Suppressor macrophage treated with lipopolysaccharide for 4 hours (primary cell): ENCODE results near the gene CDH13.
A peak's percentile ranks its signal among the peaks of the same experiment; 100 is the strongest.

ENCODE experiments used
- DNase-seq: peaks from one replicate; pipeline ENCODE4 v3.0.0-alpha.2; 2020

CDH13 gene

DNA sequence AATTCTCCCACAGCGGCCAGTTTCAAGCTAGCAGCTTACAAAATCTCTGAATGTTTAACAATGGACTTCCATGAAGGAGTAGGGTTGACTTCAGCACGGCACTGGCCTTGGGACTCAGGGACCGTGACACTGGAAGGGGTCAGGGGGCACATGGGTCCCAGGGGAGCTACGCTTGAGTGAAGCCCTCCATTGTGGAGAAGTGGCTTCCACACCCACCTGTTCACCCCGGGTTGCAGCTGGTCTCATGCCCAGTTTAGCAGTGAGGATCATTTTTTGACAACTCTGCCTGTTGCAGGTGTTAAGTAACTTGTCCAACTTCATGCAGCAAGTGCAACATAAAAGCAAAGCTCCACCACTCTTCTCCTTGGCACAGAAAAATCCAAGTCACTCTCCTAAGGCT lies 510.2 kb downstream of the CDH13 start:
- DNase-seq, result no peak

DNA sequence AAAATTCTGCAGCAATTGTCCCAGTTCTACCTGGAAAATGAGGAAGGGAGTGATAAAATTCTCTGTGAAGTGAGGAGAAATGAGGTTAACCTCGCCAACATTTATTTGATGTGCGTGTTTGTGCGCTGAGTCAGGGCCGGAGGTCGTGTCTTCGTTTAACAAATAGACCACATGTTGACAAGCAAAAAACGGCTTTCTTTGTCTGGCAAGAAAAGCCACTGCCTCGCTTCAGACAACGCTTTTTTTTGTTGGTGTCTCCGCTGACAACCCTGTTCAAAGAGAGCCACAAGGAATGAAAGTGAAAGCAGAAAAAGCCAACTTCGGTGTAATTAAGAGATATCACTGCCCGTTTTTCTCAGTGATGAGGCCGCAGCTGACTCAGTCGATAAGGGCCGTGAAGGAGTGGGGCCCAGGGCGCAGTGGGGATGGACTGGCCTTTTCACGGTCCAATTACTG lies 510.6 kb downstream of the CDH13 start:
- DNase-seq, result peak; percentile 9

DNA sequence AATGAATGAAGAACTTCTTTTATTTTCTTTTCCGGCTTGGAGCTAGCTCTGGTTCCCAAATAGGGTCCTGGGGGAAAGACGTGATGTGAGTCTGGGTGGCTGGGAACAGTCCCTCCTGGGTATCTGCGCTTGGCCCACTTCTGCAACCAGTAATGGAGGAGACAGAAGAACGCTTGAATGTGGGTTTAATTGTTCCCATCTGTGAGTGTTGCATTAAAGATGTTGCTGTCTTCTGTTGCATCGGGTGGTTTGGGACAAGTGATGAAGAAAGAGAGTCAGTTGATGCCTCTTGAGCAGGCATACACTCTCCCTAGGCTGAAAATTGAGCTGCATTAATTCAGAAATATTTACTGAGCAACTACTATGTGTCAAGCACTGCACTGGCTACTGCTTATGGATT lies 511.1 kb downstream of the CDH13 start:
- DNase-seq, result no peak

DNA sequence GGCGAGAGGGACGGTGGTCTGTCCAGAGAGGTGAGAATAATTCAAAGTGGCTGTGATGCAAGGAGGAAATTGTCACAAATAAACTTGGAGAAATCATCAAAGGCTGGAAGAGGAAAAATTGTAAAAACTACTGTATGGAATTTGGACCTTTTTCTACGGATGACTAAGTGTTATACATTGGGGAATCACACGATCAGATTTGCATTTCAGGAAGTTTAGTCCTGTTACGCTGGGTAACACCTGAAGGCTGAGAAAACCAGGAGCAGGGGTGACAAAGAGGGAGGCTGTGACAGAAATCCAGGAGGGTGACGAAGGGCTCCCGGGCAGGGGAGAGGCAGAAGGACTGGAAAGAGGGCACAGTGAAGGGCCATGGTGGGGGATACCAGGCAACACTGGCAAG lies 511.7 kb downstream of the CDH13 start:
- DNase-seq, result no peak

DNA sequence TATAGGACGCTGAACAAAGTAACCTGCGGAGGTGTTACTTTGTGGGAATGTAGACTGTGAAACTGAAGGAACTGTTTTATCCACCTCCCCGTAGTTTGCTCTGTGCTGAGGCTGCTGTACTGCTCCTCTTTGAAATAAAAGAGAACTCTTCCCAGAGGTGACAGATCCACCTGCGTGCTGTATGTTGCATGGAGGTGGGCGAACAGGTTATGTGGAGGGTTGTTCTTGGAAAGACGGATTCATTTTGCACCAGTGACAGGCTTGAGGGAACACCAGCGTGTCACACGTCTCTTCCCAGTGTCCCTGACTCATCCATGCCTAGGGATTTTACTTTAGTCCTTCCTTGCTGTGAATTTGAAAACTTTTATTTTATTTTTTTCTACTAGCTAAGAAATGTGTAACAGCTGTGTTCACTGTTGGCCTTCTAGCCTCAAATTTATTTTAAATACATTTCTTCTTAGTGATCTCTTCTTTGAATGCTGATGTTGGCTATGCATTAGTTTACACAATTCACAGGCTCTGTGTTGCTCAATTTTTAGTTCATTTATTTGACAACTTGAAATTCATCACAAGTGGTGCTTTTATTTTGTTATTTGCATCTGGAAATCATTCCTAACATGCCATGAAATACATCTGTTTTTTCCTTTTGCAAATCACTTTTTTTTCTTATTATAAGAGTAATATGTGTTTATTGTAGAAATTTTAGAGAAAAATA lies 512.4 kb downstream of the CDH13 start:
- DNase-seq, result no peak

DNA sequence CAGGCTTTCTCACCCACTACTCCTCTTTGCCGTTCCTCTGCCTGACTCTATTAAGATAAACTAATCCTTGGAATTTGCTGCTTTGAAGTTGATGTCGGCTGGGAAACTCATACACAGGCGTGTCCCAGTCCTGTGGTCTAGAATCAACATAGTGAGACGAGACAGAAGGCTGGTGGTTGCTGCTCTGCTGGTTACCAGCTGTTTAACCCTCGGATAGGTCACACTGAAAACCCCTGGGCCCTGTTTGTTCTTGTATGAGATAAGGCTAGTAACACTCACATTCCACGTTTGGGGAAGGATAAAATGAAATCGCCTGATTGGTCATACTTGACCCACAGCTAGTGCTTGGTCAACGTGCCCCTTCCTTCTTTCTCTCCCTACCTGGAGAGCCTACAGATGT lies 517.0 kb downstream of the CDH13 start:
- DNase-seq, result no peak

DNA sequence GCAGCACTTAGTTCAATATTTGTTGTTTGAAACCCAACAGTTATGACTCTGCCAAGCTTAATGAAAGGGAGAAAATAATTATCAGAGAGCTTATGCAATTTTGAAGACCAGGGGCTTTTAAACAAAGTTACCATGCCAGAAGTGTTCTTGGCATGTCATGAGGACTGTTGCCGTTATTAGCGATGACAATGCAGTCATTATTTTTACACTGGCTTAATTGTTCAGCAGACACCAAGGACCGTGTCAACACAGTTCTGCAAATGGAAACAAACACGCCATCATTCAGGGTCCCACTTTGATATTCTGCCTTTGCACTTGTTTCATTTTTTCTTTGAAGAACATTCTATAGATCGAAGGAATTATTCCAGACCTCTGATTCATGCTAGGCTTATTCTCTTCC lies 518.5 kb downstream of the CDH13 start:
- no peak for DNase-seq

DNA sequence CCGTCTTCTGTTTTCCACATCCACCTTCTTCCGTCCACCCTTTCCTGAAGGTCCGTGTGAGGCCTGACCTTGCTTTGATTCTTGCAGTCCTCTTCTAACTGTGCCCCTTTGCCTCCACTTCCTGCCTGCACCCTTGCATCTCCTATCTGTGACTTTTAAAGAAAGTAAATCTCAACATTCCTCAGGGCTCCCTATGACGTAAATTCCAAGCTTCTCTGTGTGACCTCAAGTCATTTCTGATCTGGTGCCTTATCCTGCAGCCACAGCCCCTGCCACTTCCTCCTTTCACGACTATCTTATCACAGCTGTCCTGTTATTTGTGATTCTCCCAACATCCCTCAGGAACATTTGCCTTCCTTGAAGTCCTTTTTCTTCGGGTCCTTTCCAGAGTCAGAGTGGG lies 520.5 kb downstream of the CDH13 start:
- DNase-seq, result no peak

DNA sequence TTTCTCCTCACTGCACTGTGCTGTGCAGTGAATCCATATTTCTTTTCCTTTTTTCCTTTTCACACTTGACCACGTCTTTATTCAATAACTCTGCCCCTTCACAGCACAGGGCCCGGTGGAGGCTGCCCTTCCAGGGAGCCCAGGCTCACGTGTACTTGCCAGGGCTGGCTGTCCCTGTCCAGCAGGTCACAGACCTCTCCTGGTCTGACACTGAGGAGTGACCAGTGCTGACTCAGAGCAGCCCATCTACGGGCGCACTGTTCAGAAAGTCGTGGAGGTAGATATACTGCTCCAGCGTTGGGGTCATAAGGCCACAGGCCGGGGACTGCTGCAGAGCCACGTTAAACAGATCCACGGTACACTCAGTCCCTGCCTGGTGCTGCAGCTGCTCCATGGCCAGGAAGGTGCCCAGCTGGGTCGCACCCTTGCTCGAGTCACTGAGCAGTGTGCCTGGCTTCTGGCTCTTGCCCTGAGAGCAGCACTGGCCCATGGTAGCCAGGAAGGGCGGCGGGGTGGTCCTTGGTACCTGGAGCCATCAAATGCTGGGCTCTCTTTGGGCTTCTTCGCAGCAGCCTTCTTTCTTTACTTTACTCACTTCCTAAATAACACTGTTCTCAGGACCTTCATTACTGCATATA lies 531.7 kb downstream of the CDH13 start:
- no peak for DNase-seq

DNA sequence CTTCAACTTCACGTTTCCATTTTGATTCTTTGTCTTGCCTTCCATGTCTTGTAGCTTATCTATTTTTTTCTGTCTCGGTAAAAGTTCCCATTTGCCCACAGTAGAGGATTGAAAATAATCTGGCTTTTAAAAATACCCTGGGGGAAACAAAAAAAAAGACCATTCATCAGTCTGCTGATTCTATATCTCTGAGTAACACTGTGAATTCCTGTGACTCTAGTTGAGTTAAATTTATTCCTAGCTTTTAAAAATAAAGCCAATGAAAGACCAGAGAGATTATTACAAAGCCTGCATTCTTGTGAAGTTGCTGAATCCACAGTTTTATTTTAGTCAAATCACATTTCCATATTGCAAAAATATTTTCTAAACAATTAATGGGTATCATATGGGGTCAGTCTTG lies 532.3 kb downstream of the CDH13 start:
- no peak for DNase-seq

DNA sequence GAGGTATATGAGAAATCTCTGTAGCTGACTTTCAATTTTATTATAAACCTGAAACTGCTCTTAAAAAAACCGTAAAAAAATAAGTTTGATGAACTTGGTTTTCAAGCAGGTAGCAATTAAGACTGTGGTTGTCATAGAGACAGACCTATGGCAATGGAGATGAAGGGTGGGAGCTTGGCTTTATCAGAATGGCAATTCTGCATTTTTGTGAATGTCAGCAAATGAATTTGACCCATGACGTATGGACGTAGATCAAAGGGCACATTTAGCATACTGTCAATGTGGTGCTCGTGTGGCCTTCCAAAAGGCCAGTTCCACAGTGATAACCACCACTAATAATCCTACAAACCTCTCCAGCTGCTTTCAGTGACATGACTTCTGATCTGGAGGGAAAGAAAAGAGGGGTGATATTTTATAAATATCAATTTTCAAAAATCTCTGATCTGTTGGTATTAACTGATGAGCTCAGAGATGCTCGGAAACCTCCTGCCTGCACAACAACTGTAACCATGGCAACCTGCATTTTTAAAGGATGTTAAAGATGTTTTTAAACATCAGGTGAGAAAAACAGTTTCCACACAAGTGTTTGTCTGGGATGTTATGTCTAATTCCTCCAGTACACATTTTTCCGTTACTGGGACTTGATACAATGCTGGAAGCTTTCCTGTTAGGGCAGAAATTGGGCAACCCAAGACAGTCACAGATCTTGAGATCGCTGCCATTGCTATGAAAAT lies 533.7 kb downstream of the CDH13 start:
- DNase-seq, result no peak

DNA sequence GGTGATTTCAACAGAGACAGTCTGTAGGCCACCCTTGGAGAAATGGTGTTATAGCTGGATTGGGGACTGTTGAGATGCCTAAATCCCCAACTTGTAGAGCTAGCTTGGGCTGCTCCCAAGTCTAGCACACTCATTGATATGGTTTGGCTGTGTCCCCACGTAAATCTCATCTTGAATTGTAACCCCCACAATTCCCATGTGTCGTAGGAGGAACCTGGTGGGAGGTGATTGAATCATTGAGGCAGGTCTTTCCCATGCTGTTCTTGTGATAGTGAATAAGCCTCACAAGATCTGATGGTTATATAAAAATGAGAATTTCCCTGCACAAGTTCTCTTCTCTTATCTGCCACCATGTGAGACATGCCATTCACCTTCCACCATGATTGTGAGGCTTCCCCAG lies 536.0 kb downstream of the CDH13 start:
- no peak for DNase-seq

DNA sequence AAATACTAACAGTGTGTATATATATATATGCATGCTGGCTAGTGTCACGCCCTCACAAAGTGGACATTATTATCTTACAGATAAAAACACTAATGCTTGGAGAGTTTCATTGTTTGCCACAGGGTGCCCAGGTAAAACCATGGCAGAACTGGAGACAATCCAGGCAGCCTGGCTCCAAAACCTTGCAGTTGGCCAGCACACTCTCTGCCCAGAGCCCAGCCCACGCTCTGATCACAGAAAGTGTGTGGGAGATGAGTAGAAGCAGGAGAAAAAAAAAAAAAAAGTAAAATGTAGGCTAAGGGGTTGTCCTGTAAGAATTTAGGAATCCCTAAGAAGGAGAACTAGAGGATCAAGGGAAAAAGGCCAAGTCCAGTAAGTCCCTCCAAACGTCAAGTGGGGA lies 538.0 kb downstream of the CDH13 start:
- DNase-seq, result no peak

DNA sequence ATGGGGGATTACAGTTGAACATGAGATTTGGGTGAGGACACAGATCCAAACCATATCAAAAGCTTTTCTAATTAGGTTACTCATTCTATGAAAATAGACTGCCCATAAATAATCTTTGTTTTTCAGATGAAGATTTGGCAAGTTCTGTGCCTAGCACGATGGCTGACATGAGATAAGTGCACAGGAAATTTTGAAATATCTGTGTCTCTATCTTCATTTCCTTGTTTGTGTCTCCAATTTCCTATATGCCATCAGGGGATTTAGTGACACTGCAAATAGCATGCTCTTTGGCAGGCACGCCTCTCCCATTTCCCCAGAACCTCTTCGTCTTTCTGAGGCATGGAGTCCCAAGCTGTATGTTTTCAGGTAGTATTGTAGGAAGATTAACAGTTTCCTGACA lies 544.6 kb downstream of the CDH13 start:
- no peak for DNase-seq

DNA sequence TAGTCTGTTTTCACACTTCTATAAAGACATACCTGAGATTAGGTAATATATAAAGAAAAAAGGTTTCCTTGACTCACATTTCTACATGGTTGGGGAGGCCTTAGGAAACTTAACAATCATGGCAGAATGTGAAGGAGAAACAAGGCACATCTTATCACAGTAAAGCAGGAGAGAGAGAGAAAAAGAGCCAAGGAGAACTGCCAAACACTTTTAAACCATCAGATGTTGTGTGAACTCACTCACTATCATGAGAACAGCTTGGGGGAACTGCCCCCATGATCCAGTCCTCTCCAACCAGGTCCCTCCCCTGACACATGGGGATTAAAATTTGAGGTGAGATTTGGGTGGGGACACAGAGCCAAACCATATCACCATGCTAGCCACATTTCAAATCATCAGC lies 547.9 kb downstream of the CDH13 start:
- no peak for DNase-seq

DNA sequence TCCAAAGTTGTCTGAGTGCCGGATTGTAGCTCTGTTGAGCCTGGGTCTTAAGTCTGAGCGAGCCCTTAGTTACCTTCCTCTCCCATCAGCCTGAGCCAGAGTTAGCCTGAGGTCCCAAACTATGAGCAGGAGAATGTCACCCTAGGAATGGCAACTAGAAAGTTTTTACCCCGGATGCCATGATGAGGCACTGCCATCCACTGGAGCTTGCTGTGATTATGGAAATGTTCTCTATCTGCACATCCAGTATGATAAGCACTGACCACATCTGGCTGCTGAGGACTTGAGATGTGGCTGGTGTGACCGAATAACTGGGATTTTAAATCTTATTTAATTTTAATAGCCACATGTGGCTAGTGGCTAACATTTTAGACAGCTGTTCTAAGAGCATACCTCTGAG lies 550.0 kb downstream of the CDH13 start:
- no peak for DNase-seq

DNA sequence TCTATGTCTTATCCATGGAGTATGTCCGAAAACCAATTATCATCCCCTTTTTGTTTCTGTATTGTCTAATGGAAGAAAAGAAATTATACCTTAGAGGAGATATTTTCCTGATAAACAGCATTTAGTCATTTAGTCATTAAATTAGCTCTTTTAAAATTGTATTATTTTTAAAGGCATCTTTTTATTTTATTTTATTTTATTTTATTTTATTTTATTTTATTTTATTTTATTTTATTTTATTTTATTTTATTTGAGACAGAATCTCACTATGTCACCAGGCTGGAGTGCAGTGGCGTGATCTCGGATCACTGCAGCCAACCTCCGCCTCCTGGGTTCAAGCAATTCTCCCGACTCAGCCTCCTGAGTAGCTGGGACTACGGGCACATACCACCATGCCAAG lies 559.1 kb downstream of the CDH13 start:
- DNase-seq, result no peak

DNA sequence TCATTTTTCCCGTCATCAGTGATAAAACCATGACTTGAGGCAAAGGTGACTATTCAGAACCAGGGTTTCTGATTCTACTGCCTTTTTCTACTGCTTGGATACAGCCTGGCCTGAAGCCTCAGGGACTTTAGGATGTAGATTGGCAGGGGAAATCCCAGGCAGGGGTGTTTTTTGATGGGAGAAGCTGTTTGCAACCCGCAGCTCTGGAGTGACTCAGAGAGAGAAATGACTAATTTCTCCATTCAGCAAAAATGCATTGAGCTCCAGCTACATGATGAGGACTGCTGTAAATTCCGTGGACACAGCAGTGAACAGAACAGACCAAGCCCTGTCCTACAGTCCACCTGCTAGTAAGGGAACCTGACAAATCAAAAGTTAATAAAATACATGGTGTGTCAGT lies 560.6 kb downstream of the CDH13 start:
- peak; percentile 9 for DNase-seq

DNA sequence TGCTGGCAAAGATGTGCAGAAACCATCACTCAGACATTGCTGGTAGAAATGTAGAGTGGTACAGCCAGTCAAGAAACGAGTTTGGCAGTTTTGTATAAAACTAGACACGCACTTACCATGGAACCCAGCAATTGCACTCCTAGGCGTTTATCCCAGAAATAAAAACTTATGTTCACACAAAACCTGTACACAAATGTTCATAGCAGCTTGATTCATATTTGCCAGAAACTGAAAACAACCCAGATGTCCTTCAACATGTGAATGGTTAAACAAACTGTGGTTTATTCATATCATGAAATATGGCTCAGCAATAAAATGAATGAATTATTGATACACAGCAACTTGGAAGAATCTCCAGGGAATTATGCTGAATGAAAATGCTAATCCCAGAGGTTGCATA lies 570.0 kb downstream of the CDH13 start:
- DNase-seq, result no peak

DNA sequence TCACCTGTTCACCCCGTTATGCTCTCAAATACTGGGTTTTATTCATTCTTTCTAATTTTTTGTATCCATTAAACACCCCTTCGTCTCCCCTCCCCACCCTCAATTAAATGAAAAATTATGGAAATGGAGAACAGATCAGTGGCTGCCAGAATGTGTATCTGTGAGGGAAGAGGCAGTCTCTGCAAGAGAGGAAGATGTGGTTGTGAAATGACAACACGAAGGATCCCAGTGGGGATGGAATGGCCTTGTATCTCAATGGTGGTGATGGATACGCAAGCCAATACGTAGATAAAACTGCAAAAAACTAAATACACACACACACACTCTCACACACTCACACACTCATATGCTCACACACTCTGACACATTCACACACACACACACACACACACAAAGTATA lies 570.7 kb downstream of the CDH13 start:
- DNase-seq, result no peak

DNA sequence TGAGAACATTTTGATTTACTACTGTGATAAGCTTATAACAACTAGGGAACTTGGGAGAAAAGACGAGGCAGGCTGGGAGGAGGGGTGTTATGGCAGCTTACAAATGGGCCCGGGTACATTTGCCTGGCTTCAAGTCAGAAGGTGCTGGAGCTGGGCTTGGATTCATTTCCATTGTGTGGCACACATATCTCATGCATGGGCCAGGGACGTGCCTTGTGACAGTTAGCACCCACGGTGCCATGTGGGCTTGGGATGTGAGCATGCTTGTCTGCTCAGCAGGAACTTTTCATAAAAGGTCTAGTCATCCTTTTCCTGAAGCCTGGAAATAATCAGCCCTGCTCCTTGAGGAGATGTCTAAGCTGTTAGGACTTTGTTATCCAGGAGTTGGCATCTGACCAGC lies 572.2 kb downstream of the CDH13 start:
- no peak for DNase-seq

DNA sequence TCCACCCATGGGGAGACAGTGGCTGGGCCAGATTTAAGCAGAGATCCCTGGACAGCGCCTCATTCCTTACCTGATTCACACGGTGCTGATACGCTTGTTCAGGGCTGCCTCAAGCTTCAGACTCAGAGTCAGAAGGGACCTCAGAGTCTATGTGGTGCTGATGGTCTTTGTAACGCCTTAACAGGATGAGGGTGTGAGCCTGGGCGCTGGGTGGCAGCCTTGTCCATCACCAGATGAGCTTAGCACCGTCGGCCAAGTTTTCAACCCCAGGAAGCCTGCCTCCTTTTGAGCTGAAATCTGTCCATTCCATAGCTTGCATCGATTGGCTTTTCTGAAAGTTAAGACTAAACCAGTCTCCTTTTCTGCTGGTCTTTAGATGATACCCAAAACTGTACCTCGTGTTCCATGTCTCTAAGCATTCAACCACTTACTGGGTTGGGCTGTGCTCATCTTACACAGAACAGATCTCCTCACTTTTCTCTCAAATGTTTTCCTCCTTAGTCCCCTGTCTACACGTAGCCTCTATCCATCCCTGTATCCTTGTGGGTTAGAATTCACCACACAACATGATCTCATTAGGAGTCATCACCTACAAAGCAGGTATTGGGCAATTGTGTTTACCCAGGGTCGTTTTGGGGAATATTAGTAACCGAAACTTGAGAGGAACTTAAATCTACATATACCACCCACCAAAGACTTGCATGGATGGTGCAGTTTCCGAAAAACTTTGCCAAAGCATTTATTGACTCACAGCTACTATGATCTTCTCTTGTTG lies 573.4 kb downstream of the CDH13 start:
- DNase-seq, result no peak

DNA sequence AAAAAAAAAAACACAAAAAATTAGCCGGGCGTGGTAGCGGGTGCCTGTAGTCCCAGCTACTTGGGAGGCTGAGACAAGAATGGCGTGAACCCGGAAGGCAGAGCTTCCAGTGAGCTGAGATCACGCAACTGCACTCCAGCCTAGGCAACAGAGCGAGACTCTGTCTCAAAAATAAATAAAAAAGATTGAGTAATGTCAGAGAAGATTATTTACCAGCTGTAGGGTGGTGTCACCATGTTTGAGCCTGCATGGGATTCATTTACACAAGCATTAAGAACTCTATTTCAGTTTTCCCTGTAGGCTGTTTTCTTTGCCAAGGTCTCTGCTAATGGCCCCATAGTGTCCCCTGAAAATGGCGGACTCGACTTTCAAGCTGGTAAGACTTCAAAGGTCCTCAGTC lies 575.0 kb downstream of the CDH13 start:
- DNase-seq, result no peak

DNA sequence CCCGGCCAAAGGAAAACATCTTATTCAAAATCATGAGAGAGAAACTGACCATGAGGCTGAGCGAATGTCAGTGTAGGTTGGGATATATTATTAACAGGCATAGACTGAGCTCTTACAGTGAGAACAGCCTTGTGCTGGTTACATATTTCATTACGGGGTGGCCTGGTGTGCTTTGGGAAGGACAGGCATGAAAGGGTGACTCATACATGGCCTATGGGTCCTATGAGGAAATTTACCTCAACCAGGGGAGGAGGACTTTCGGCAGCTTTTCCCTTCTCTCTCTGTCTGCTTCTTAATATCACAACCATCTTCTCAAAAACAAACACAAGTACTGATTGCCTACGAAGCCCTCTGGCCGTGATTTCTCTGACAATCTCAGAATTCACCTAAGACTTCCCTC lies 579.1 kb downstream of the CDH13 start:
- no peak for DNase-seq
